Measurements from ENCODE around the gene FEM1B.

DNA sequence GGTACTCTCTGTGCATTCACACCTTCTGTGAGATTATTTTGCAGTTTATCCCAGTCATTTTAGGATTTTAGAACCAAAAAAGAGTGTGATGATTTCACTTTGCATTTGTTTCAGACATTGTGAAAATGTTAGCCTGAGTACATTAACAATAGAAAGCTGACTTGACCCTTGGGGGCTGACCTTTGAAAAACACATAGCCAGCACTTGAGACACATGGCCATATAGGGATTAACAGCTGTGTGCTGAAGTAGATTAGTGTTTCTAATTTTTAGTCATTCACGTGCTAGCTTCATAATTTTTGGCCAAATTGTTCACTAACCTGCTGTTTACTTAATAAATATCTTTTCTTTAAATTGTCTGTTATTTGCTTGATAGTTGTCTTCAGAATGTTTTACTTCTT, 3.5 kb downstream of the FEM1B start:
- TF ChIP-seq, protein P1, sequence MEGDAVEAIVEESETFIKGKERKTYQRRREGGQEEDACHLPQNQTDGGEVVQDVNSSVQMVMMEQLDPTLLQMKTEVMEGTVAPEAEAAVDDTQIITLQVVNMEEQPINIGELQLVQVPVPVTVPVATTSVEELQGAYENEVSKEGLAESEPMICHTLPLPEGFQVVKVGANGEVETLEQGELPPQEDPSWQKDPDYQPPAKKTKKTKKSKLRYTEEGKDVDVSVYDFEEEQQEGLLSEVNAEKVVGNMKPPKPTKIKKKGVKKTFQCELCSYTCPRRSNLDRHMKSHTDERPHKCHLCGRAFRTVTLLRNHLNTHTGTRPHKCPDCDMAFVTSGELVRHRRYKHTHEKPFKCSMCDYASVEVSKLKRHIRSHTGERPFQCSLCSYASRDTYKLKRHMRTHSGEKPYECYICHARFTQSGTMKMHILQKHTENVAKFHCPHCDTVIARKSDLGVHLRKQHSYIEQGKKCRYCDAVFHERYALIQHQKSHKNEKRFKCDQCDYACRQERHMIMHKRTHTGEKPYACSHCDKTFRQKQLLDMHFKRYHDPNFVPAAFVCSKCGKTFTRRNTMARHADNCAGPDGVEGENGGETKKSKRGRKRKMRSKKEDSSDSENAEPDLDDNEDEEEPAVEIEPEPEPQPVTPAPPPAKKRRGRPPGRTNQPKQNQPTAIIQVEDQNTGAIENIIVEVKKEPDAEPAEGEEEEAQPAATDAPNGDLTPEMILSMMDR (IDR thresholded peaks at IDR 0.05), result no peak
- no peak for TF ChIP-seq ZFX (IDR thresholded peaks at IDR 0.05; ENCODE audit: borderline replicate concordance)

Measured in 22Rv1 (cell line).